NCI-H2196 (cell line): ENCODE measurements around the gene CITED4.

Source experiments
- DNase-seq: peaks from one replicate; lab custom pipeline; 2025; ENCODE audit not compliant: unreplicated experiment; lab: John Stamatoyannopoulos, UW

The CITED4 gene

DNA sequence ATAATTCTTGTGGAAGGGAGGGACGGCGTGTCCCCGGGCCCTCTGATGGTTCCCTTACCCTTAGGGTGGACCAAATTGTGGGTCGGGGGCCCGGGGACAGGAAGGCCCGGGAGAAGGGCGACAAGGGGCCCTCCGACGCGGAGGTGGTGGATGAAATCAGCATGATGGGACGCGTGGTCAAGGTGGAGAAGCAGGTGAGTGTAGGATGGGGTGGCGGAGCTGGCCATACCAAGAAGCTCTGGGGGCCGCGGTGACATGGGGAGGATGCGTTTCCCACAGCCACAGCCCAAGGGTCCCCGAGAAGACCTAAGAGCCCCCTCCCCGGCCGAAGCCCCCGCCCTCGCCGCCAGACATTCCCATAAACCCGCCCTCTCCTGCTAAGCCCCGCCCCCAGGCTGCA is 24.6 kb downstream of the CITED4 start:
- no peak for DNase-seq

DNA sequence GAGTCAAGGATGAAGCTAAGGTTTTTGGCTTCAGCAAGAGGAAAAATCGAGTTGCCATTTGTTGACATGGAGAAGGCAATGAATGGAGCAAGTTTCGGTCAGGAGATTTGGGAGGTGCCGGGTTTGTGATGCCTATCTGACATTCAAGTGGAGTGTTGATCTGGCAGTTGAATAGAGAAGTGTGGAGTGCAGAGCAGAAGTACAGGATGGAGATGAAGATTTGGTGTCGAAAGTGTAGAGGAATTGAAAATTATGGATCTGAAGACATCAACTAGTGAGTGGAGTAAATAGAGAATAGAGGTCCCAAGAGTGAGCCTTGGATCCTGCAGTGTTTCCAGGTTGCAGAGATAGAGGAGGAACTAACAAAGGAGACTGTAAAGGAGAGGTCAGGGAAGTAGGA is 25.9 kb downstream of the CITED4 start:
- no peak for DNase-seq

DNA sequence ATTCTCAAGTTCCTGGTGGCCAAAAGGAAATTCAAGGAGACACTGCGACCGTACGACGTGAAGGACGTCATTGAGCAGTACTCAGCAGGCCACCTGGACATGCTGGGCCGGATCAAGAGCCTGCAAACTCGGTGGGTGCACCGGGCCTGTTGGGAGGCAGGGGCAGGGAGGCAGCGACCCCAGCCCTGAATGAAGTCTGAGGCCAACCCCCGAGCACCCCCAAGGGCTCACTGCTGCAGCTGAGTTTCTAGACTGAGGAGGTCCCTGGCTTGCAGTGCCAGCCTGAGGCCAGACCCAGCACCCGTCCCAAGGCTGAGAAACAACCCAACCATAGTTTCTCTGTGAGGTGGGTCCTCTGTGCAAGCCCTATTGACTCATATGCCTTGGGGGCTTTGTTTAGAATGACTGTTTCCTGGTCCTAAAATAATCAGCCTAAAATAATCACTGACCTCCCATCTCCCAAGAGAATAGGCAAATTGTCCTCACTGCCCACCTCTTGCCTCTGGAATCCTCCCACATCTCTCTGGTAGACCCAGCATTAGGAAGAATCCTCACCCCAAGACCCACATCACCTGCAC is 27.1 kb downstream of the CITED4 start:
- no peak for DNase-seq

DNA sequence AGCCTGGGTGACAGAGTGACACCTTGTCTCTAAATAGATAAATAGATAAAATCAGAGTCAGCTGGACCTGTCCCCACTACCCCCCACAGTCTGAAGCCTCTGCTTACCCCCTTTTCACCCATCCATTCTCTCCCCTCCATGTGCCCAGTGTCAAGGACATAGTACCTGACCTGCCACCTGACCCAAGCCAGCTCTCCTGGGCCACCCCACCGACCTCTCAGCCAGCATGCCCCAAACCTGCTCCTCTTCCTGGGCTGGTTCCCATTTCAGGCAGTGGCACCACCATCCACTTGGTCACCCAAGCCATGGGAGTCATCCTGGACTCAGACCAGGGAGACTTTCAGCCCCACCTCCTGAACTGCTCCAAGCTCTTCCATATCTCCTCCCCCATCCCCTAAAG is 28.2 kb downstream of the CITED4 start:
- DNase-seq: no peak

DNA sequence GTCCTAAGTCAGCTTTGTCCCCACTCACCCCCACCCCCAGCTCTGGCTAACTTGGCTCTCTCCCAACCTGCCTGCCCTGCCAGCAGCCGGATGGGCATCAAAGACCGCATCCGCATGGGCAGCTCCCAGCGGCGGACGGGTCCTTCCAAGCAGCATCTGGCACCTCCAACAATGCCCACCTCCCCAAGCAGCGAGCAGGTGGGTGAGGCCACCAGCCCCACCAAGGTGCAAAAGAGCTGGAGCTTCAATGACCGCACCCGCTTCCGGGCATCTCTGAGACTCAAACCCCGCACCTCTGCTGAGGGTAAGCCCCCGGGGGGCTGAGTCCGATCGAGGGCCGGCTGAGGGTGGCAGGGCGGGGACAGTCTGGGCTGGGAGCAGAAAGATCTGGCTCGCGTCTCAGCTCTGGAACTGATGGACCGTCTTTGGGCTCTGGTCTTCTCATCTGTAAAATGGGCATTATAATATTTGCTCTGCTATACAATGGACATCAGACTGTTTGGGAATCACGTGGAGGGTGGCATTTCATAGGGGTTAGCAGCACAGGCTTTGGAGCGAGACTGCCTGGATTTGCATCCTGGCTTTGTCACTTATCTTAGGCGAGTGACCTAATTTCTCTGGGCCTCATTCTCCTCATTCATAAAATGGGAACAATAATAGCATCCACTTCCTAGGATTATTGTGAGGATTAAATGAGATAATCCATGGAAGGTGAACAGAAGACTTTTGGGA is 31.0 kb downstream of the CITED4 start:
- no peak for DNase-seq

DNA sequence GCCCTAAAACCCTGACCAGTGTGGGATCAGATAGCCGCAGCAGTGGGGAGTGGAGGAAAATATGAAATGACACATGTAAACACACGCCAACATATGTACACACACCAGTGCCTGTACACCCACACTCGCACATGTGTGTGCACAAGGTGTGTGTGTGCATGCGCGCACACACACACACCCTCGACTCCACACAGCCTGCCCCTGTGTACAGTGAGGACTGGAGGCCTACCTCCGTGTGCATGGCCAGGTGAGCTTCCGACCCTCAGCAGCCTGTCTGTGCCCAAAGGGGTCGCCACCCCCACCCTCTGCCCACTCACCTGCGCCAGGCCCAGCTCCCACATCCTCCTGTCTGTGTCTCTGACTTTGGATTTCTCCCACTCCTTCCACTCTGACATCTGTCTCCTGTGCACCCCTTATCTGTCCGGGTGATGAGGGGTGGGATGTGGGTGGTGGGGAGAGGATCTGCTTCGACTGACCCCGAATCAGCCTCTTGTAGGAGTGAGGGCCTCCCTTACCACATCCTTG is 31.7 kb downstream of the CITED4 start:
- no peak for DNase-seq

DNA sequence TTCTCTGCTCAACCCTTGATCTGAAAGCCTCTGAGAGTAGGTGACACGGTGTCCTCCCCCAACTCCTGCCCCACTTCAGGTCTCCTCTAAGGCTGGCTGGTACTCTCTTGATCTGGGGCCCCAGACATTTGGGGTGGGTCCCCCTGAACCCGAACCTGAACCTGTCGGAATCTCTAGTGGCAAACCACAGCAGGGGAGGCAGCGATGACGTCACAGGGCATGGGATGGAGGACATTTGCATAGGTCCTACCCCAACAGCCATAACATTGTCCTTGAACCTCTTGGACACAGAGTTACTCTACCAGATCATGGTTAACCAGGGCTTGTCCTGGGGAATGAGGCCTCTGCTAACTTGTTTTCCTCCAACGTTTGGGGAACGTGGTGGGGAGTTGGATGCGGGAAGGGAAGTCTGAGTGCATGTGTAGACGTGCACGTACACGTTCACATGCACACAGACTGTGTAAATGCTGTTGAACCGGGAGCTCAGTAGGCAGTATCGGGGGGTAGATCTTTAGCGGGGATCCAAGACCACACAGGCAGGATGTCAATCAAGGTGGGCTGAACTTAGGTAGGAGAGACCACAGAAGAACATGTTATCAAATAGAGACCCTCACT is 32.4 kb downstream of the CITED4 start:
- DNase-seq: no peak

DNA sequence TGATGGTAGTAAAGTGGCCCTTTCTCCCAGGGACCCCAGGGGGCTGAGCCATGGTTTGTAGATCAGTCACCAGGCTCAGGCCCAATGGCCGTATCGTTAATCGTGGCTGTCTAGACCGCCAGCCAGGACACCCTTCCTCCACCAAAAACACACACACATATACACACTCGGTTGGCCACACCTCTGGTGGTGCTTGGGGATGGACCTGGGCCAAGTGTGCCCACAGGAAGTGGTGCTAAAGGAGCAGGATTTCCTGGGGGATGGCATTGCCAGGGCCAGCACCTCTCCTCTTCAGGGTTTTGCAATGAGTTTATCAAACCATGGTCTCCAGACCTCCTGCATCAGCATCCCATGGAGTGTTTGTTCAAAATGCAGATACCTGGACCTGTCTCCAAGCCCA is 36.2 kb downstream of the CITED4 start:
- DNase-seq: no peak

DNA sequence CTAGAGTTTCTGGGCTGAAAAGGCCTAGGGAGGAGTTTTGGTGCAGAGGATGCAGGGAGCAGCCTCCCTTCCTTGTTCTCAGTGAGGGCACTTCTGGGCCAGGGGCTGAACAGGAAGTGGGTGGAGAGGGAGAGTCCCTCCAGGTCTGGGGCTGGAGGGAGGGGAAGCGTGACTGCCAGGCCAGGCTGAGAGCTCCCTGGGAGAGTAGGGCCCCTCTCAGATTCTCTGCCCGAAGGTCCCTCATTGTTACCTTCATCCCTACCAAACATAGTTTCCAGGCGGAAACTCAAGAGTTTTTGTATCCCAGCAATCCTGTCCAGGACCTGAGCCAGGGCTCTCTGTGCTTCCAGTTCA is 36.8 kb downstream of the CITED4 start:
- DNase-seq: no peak

DNA sequence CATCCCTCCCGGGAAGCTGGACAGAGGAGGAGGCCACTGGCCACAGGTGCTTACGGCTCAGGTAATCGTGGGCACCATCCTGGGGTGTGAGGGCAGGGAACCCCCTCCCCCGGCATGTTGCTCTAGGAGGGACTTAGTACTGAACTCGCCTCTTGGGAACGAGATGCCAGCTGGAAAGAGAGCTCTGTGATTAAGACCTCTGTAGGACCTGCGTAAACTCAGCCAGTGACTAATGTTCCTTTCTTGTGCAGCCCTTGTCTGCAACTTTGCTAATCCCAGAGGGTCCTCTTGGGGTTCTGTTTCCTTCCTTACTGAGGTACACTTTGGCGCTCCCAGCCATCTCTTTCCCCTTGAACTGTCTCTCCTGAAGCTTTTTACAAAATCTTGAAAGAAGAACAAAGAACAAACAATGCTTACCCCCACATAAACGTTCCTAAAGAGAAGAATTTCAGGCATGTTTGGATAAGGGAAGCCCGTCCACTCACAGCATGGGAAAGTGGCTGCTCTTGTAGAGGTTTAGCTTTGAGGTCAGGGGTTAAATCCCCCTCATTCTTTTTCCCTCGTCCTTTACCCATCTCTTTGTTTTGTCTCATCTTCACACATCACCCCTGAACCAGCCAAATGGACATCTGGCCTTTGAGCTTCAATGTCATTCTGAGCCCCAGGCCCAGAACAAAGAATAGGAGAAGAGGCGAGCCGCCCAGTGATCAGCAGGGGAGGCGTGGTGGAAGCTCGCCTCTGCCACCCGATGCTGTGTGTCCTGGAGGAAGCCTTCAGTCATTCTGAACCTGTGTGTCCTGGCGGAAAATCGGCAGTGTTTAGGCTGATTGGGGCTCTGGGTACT is 37.4 kb downstream of the CITED4 start:
- DNase-seq: no peak

DNA sequence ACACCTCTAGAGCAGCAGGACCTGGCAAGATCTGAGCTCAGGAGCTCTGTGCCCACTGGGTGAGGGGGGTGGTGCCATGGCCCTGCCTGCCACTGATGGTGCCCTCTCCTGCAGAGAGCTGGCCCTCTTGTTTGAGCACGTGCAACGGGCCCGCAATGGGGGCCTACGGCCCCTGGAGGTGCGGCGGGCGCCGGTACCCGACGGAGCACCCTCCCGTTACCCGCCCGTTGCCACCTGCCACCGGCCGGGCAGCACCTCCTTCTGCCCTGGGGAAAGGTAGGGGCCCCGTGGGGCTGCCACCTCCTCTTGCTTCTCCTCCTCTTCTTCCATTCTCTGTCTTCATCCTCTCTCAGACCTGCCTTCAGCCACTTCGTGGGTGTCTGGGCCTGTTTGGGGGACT is 38.2 kb downstream of the CITED4 start:
- DNase-seq: no peak

DNA sequence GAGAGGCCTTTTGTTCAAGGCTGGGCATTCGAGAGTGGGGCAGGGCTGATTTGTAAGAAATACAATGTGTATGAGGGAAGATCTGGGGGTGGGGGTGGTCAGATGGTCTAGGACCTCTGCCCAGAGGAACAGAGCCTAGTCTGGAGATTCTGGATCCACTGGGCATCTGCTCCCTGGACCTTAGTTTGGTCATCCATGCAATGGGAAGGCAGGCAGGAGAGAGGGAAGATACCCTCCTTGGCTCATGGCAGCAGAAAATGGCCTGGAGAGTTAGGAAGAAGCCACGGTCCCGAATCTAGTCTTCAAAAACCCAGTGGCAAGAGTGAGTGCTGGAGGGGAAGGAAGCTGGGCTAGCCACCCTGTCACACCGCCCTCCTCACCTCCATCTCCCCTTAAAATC is 38.8 kb downstream of the CITED4 start:
- no peak for DNase-seq

DNA sequence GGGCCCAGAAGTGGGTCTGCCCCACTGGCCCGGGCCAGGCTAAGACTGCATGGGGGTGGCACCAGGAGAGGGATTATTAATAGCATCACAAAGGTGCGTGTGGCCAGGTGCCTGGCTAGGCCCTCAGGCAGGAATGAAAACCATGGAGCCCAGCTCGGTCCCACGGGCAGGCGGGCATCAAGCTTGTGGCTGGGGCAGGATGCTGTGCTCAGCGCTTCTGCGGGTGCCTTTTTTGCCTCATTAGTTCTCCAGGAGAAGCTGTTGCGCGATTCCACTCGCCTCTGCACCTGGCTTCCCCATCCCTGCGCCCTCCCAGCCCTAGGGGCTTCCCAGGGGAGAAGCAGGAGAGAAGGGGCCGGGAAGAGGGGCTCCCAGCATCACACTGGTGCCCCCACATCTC is 39.3 kb downstream of the CITED4 start:
- DNase-seq: no peak

DNA sequence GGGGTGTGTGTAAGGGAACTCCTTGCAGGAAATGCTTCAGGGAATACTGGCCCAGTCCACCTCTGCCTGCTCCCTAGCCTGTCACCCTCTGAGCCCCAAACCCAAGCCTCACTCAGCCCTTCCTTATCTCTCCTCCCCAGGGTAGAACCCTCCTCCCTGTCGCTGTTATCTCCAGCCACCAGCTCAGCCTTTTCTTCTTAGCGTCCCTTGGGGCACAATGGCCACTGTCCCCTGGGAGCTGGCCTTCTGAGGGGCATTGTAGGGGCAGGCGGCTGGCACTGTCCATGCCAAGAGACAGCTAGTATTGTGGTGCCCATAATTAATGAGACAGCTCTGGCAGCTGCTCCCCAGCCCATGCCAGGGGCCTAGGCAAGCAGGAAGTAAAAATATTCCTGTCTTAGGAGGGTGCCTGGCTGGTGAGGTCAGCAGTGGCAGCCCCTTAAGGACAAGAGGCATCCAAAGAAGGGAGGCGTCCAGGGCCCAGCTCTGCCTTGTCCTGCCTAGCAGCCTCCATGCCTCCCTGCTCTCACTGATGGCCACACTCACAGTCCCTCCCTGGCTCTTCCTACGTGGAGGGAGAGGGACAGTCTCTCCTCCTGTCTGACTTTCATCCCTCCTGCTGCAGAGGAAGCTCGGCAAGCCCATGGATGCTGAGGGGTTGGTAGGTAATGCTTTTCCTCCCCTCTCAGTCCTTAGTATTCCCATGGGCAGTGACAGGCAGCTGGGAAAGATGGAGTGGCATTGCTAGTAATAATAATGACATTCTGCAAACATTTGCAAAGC is 41.1 kb downstream of the CITED4 start:
- no peak for DNase-seq

DNA sequence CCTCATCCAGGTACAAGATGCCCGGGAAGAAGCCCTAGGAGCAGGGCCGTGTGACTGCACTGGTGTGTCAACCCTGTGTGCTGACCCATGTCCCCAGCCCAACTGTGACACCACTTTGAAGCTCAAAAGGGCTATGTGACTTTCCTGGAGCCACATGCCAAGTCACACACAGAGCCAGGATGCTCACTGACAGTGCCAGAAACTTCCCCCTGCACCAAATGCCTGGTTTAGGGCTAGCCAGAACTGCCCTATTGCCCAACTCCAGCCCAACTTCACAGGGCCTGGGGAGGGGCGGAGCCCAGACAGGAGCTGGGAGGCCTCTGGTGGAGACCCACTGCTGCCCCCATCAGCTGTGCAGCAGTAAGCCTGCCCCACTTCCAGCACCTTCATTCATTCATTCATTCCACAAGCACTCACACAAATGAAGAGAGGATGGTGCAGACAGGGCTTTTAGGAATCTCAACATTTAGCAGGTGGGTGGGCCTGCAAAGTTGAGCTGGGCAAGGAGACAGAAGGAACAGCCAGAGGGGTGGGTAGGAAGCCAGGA is 41.8 kb downstream of the CITED4 start:
- no peak for DNase-seq

DNA sequence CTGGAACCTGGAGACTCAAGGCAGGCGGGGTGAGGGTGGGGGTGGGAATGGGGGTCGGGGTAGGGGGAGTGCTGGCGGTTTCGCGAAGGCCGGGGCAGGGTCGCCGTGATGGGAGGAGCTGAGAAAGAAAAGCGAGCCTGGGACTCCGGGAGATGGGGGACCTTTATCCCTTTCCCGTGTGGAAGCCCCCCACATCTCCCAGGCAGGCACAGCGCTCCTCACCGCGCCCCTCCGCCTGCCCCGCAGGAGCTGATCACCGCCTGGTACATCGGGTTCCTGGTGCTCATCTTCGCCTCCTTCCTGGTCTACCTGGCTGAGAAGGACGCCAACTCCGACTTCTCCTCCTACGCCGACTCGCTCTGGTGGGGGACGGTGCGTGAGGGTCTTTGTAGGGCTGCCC is 43.1 kb downstream of the CITED4 start:
- no peak for DNase-seq

DNA sequence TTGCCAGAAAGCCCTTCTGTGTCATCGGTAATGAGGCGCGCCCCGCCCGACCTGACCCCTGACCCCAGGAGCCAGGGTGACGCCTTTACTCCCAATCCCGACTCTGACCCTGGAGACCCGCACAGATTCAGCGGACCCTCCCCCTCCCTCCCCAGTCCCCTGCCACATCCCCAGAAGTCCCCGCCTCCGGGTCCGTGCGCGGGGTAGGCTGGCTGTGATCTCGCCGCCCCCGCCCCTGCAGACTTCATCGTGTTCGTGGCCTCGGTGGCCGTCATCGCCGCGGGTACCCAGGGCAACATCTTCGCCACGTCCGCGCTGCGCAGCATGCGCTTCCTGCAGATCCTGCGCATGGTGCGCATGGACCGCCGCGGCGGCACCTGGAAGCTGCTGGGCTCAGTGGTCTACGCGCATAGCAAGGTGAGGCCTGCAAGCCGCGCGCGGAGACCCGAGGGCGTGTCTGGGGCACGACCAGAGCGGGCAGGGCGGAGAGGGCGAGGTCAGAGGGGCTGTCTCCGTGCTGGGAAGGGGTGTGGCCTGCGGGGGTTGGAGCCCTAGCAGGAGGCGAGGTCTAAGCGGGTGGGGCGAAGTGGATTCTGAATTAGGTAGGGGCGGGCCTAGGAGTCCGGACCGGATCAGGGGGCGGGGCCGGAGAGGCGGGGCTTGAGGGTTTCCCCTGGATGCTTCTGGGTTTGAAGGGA is 43.8 kb downstream of the CITED4 start:
- no peak for DNase-seq

DNA sequence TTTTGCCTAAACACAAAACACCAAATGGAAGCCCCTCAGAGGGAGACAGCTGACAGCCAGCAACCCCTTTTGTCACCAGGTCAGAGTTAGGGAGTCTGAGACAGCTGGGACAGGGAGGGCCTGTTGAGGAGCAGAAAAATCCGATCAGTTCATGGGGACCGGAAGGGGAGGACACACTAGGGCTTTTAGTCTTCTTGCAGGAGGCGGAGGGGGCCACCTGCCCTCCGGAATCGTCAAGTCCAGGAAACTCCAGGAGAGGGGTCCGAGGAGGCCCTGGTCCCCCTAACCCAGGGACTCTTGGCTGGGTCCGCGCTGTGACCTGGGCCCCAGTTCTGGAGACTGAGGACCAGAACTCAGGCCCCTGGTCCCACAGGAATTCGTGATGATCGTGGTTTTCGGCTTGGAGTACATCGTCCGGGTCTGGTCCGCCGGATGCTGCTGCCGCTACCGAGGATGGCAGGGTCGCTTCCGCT is 44.3 kb downstream of the CITED4 start:
- no peak for DNase-seq

DNA sequence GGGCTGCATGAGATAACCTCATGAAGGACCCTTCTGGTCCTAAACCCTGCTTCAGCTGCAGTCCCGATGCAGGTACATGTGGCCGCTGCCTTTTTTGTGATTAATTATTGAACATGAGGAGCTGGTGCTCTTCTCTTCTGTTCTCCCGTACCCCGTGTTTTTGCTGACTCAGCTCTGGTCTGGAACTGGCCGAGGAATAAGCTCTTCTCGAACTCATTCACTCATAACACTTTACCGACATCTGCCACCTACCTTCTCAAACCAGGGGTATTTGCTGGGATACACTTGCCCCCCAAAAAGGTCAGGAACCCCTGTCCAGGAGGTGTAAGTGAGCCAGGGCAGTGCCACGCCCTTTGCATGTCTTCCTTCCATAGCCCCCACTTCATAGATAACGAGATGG is 46.7 kb downstream of the CITED4 start:
- DNase-seq: no peak
